ENCODE results near the gene PRR20E.
"Not testable (repeated sequence)": the region's sequence is repeated elsewhere in the genome, so short reads cannot be mapped to it uniquely, and the experiment has no call there.

Gene PRR20E

GRCh38 chr13:57153761-57154160 is 13.2 kb upstream of the PRR20E start, which contains the start of gene PRR20C:
PRR20C (plus strand) TSS chr13:57154061; CDS start chr13:57154448, 387 bp downstream.
- not testable (repeated sequence) for H3K9me2 ChIP-seq (replicated peaks; ENCODE audit: insufficient read depth, low read length); H3K79me2 ChIP-seq (ENCODE audit: insufficient read depth, low read length); H3K27ac ChIP-seq (ENCODE audit: low read depth, low read length); H3K36me3 ChIP-seq (ENCODE audit: low read length); H3F3A ChIP-seq (ENCODE audit: insufficient read depth); H3K27me3 ChIP-seq (ENCODE audit: low read length); H3K9ac ChIP-seq (ENCODE audit: low read length); H4K20me1 ChIP-seq (ENCODE audit: low read depth, low read length); H2AFZ ChIP-seq (ENCODE audit: low read depth, low read length, severe bottlenecking); H3K4me3 ChIP-seq (ENCODE audit: insufficient read depth, low read length, poor library complexity, severe bottlenecking); H3K9me3 ChIP-seq (ENCODE audit: insufficient read depth, low read length); H3K4me2 ChIP-seq (ENCODE audit: low read depth, low read length, poor library complexity, severe bottlenecking)

- H3K79me2 ChIP-seq (ENCODE audit: insufficient read depth, low read length); H3K9ac ChIP-seq (ENCODE audit: low read length); H2AFZ ChIP-seq (ENCODE audit: low read depth, low read length, severe bottlenecking); H3K4me3 ChIP-seq (ENCODE audit: insufficient read depth, low read length, poor library complexity, severe bottlenecking); H3K36me3 ChIP-seq (ENCODE audit: low read length); H3K27ac ChIP-seq (ENCODE audit: low read depth, low read length); H3K9me2 ChIP-seq (replicated peaks; ENCODE audit: insufficient read depth, low read length); H3K9me3 ChIP-seq (ENCODE audit: insufficient read depth, low read length); H3K4me2 ChIP-seq (ENCODE audit: low read depth, low read length, poor library complexity, severe bottlenecking); H3F3A ChIP-seq (ENCODE audit: insufficient read depth); H3K27me3 ChIP-seq (ENCODE audit: low read length); H4K20me1 ChIP-seq (ENCODE audit: low read depth, low read length): not testable (repeated sequence)
Measured at GRCh38 chr13:57160332-57160731, 6.7 kb upstream of the PRR20E start, which contains the start of gene PRR20D. PRR20D (plus strand) TSS chr13:57160632; CDS start chr13:57161019, 387 bp downstream.

- no peaks in the 10 kb centered on the region for H4K20me1 ChIP-seq (ENCODE audit: low read depth, low read length)
- H3K9me2 ChIP-seq (replicated peaks; ENCODE audit: insufficient read depth, low read length) = no peaks in the 10 kb centered on the region
- H3K4me3 ChIP-seq (ENCODE audit: insufficient read depth, low read length, poor library complexity, severe bottlenecking) = no peak overlapping the region
- no peak overlapping the region for H3K27ac ChIP-seq (ENCODE audit: low read depth, low read length)
- no peak overlapping the region for H2AFZ ChIP-seq (ENCODE audit: low read depth, low read length, severe bottlenecking)
- H3K9ac ChIP-seq (ENCODE audit: low read length) = no peak overlapping the region
- H3K27me3 ChIP-seq (ENCODE audit: low read length) = no peaks in the 10 kb centered on the region
- TF ChIP-seq CTCF (IDR thresholded peaks at IDR 0.05; ENCODE audit: insufficient read depth, low read length, poor library complexity, severe bottlenecking) = no peak
- no peak for TF ChIP-seq EZH2phosphoT487 (conservative IDR thresholded peaks at IDR 0.05; ENCODE audit: low read length)
- H3K79me2 ChIP-seq (ENCODE audit: insufficient read depth, low read length) = no peaks in the 10 kb centered on the region
- H3K9me3 ChIP-seq (ENCODE audit: insufficient read depth, low read length) = no peaks in the 10 kb centered on the region
- H3K4me2 ChIP-seq (ENCODE audit: low read depth, low read length, poor library complexity, severe bottlenecking) = no peak overlapping the region
- H3F3A ChIP-seq (ENCODE audit: insufficient read depth) = no peaks in the 10 kb centered on the region
- H3K36me3 ChIP-seq (ENCODE audit: low read length) = no peaks in the 10 kb centered on the region
Measured at GRCh38 chr13:57191667-57192066, 24.7 kb downstream of the PRR20E start.

- Histone ChIP-seq H4K20me1 (ENCODE audit: low read depth, low read length) (no peaks in the 10 kb centered on the region), H3K4me3 (ENCODE audit: insufficient read depth, low read length, poor library complexity, severe bottlenecking) (no peak overlapping the region), H3K4me2 (ENCODE audit: low read depth, low read length, poor library complexity, severe bottlenecking) (no peak overlapping the region), H3K79me2 (ENCODE audit: insufficient read depth, low read length) (no peaks in the 10 kb centered on the region), H3K9me2 (replicated peaks; ENCODE audit: insufficient read depth, low read length) (no peaks in the 10 kb centered on the region), H3K9ac (ENCODE audit: low read length) (no peak overlapping the region), H3F3A (ENCODE audit: insufficient read depth) (no peaks in the 10 kb centered on the region), H3K36me3 (ENCODE audit: low read length) (no peaks in the 10 kb centered on the region), H3K27me3 (ENCODE audit: low read length) (no peaks in the 10 kb centered on the region), H3K9me3 (ENCODE audit: insufficient read depth, low read length) (no peaks in the 10 kb centered on the region), H2AFZ (ENCODE audit: low read depth, low read length, severe bottlenecking) (no peak overlapping the region), H3K27ac (ENCODE audit: low read depth, low read length) (no peak overlapping the region)
- TF ChIP-seq CTCF (IDR thresholded peaks at IDR 0.05; ENCODE audit: insufficient read depth, low read length, poor library complexity, severe bottlenecking) = no peak
- no peak for TF ChIP-seq EZH2phosphoT487 (conservative IDR thresholded peaks at IDR 0.05; ENCODE audit: low read length)
Measured at GRCh38 chr13:57212989-57213388, 46.0 kb downstream of the PRR20E start.
